NCI-H187 treated with DMSO at 0.1 percent for 48 hours (cell line): ENCODE results near the gene NFATC1.
"Not testable (repeated sequence)": the region's sequence is repeated elsewhere in the genome, so short reads cannot be mapped to it uniquely, and the experiment has no call there.

Experiments
- DNase-seq: peaks from one replicate; lab custom pipeline; 2025; lab: John Stamatoyannopoulos, UW

Gene NFATC1

DNA sequence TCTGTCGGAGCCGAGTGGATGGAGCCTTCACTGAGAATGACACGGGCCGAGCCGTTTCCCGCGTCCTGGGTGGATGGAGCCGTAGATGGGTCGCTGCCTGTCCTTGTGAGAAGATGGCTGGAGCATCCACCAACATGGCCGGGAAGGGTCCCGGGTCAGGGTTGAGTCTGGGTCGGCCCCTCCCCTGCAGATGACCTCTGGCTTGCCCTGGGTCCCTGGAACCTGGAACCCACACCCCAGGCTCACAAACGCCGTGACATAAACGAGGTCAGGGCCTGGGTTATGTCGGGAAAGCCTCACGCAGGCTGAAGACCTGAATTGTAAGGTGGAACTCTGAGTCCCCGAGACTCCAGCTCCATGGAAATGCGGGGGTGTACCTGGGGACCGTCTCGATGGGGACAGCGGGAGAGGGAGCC, 94.9 kb downstream of the NFATC1 start:
- no peak for DNase-seq

DNA sequence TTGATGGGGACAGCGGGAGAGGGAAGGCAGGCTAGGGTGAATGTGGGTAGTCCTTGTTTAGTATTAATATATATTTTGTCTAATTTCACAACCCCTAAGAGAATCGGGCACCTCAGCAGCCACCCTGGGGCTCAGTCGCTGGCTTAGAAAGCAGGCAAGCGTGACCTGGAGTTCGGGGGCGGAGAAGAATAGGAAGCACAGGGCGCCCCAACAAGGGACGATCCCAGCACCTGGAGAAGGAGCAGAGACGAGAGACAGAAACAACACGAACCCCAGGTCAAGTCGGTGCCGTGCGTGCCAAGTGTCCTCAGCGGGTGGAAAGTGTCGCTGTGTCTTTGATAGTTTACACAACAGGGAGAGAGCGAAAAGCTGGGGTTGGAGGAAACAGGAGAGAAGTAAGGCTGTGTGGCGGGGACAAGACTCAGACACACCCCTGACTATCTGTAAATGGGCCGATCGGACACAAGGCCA, 95.4 kb downstream of the NFATC1 start:
- no peak for DNase-seq

DNA sequence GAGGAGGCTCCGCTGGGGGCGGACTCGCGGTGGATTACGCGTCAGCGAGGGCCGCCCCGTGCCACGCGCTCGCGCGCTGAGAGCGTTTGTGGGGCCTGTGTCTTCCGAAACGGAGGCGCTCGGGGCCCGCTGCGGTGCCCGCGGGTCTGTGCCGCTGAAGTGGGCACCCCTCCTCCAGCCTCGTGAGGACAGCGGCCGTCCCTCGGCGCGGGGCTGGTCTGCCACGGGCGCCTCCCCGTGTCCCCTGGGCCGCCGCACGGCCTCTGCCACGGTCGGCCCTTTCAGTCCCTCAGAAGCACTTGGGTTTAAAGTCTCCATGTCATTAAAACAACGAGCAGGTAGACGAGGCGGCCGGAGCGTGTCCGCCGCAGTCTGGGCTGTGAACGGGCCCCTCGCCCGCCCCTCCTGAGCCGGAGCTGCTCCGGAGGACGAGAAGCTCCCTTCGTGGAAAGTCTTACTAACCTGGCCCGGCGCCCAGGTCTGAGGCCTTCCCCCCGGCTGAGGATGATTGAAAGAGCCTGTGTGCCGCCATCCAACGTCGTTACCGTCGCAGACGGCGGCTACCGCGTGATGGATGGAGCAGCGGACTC, 97.6 kb downstream of the NFATC1 start:
- no peak for DNase-seq

DNA sequence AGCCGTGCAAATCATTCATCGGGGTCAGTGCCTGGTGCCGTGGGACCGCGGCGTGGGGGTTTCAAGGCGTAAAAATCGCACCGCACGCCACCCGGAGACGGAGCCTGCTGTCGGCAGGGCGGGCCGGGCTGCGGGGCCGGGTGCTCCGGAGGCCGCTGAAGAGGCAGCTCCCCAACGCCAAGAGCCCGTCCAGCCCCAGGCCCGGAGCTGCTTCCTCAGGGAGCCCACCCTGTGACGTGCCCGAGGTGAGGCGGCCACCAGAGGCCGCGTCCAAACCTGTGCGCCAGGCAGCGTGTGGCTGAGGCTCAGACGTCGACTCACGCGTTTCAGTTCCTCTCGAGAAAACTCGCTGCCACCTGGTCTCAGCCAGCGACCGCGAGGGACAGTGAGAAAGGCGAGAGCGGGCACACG, 98.1 kb downstream of the NFATC1 start:
- no peak for DNase-seq

DNA sequence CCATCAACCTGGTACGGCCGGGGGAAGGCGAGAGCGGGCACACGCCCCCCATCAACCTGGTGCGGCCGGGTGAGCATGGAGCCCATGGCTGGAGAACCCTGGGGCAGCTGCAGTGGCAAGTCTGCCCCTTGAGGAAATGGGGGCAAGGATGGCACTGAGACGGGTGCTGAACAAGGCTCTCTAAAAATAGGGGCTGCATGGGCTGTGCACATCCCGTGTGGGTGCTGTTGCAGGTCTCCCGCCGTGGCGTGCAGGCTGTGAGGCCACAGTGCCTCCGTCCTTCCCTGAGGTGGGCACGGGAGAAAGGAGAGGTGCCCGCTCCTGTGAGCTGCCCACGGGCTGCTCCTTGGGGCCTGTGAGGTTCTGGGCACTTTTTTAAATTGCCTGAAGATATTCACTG, 99.2 kb downstream of the NFATC1 start:
- no peak for DNase-seq

DNA sequence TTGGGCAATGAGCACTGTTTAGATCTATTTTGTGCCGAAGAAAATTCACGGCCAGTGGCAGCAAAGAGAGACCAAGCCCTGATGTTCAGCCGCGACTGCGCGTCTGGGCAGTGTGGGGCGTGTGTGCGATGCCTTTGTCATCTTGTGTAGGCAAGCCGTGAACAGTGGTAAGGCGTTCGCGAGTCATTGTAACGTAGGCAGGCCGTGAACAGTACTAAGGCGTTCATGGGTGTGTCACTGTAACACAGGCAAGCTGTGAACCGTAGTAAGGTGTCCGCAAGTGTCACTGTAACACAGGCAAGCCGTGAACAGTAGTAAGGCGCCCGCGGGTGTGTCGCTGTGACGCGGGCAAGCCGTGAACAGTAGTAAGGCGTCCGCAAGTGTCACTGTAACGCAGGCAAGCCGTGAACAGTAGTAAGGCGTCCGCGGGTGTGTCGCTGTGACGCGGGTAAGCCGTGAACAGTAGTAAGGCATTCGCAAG, 99.9 kb downstream of the NFATC1 start:
- DNase-seq, result no peak

DNA sequence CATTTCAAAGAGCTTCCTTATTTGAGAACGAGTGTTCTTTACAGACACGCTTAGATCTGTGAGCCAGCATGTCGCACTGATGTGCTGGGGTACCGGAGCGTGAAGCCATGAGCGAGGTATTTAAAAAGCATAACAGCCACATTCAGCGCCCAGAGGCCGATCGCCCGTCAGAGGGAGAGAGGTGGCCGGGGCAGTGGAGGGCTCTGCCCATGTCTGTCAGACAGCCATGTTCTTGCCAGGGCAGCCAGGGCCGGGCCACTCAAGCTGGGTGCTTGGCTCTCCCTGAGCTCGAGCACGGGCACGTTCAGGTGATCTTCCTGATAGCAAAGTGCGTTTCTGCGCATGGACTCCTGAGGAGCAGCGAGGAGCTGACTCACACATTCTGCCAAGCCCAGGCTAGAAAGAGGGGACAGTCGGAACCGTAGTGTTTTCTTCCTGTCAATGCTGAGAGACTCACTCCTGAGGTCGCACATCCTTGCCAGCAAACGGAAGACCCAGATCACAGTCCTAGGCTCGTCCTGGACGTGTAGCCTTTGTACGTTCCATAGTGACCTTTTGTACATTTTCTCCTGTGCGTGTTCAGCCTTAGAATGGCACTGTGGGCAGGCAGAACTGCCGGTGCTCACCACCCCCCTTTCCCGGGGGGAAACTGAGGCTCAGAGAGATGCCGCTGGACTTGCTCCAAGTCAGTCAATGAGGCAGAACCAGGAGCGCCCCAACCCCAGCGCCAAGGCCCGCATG, 100.7 kb downstream of the NFATC1 start:
- no peak for DNase-seq

DNA sequence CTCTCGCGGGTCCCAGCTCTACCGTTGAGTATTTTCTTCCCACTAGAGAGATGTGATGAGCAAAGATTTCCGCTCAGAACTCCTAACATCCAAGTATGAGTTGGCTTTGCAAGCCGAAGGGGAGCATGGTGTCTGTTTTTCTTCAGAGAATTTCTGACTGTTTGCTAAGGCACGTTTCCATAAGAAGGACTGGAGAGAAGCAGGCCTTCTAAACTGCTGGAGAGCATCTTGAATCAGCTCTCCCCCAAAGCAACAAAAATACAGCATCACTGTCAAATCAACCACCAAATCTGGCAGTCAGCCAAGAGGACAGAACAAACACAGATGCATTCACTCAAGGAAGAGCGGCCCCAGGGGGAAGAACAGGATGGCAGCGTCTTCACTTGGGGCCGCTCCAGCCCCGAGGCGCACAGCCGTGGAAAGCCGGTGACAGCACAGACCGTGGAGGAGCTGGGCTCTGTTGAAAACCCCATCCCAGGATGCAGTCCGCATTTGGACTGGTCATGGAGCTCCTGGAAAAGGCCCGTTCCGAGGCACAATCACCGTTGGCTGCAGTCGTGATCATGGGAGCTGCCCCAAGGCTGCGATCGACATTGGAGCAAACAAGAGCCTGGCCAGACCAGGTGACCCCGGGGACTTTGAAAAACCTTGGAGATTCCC, 101.4 kb downstream of the NFATC1 start:
- DNase-seq, result no peak

DNA sequence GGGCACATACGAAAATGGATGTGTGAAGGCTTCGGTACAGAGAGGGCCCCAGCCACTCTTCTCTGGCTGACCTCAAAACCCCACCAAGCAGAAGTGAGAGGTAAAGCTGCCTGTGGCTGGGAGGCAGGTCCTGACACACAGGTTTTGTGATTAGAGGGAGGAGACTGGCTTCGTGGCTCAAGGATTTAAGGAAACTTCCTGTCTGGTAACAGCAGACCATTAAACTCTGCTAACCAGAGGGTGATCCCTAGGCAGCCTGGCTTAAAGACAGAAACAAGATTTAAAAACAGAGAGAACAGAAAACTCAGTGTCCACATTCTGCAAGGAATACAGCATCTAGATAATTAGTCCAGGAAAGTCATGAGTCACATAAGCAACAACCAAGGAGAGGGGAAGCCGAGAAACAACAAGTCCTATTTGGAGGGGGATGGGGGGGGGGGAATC, 101.9 kb downstream of the NFATC1 start:
- DNase-seq, result no peak

DNA sequence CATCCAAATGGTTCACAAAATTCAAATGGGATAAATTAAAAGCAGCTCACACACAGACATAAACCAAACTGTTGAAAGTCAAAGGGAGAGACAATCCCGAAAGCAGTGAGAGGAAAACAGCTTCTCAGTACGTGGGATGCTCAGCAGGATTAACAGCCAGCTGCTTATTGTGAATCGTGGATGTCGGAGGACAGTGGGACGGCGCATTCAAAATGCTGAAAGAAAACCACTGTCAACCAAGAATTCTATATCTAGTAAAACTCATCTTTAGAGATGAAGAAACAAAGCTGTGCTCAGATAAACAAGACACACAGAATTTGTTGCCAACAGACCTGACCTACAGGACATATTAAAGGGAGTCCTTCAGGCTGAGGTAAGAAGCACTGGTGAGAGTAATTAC, 102.9 kb downstream of the NFATC1 start:
- DNase-seq, result no peak

DNA sequence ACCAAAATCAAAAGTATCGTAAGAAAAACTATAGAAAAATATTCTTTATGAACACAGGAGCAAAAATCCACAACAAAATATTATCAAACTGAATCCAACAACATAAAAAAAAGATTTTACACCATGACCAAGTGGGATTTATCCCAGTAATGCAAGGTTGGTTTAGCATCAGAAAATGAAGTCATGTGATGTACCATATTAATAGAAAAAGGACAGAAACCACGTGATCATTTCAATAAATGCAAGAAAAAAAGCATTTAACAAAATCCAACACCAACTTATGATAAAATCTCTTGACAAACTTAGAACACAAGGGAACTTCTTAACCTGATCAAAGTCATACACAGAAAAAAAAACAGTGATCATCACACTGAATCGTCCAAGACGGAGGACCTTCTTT, 105.3 kb downstream of the NFATC1 start:
- DNase-seq, result no peak

DNA sequence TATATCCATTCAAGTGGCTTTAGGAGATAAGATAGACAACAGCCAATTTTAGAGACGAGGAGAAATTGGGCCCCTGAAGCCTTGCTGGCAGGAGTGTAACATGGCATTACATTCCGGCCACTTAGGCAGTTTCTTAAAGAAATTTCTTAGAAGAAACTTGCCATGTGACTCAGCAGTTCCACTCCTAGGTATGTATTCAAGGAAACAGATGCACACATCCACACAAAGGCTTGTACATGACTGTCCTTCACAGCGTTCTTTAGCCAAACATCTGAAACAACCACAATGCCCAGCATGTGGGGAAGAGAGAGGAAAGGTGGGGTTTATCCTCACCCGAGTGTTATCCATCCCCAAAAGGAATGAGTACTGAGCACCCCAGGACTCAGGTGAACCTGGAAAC, 107.1 kb downstream of the NFATC1 start:
- DNase-seq, result no peak

DNA sequence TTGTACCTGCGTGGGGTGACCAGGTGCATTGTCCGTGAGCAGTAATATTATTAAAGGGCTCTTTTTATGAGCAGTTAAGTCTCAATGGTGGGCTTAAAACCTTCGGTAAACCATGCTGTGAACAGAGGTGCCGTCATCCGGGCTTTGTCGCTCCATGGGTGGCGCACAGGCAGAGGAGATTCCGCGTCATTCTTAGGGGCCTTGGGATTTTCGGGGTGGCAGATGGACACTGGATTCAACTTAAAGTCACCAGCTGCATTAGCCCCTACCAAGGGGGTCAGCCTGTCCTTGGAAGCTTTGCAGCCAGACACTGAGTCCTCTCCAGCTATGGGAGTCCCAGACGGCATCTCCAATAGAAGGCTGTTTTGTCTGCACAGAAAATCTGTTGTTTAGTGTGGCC, 107.7 kb downstream of the NFATC1 start:
- DNase-seq, result no peak

DNA sequence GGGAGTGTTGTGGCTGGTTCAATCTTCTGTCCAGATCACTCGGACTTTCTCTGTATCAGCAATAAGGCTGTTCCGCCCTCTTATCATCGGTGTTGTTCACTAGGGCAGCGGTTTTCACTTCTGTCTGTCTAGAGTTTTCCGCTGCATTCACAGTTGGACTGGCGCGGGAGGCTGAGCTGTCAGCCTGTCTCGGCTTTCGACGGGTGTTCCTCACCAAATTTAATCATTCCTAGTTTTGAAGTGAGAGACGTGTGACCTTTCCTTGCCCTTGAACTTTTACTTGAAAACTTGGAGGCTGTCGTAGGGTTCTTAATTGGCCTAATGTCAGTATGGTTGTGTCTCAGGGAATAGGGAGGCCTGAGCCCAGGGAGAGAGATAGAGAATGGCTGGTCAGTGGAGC, 108.3 kb downstream of the NFATC1 start:
- no peak for DNase-seq

DNA sequence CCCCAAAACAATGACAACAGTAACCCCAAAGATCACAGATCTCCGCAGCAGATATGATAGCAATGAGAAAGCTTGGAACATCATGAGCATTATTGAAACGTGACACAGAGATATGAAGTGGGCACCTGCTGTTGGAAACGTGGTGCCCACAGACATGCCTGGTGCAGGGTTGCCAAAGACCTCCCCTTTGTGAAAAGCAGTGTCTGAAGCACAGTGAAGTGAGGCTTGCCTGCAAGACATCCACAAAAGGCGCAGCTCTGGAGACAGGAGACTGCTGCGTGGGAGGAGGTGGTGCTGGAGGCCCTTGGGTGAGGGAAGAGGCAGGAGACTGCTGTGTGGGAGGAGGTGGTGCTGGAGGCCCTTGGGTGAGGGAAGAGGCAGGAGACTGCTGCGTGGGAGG, 108.8 kb downstream of the NFATC1 start:
- DNase-seq, result not testable (repeated sequence)

DNA sequence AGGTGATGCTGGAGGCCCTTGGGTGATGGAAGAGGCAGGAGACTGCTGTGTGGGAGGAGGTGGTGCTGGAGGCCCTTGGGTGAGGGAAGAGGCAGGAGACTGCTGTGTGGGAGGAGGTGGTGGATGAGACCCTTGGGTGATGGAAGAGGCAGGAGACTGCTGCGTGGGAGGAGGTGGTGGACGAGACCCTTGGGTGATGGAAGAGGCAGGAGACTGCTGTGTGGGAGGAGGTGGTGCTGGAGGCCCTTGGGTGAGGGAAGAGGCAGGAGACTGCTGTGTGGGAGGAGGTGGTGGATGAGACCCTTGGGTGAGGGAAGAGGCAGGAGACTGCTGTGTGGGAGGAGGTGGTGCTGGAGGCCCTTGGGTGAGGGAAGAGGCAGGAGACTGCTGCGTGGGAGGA, 109.7 kb downstream of the NFATC1 start:
- DNase-seq, result not testable (repeated sequence)

DNA sequence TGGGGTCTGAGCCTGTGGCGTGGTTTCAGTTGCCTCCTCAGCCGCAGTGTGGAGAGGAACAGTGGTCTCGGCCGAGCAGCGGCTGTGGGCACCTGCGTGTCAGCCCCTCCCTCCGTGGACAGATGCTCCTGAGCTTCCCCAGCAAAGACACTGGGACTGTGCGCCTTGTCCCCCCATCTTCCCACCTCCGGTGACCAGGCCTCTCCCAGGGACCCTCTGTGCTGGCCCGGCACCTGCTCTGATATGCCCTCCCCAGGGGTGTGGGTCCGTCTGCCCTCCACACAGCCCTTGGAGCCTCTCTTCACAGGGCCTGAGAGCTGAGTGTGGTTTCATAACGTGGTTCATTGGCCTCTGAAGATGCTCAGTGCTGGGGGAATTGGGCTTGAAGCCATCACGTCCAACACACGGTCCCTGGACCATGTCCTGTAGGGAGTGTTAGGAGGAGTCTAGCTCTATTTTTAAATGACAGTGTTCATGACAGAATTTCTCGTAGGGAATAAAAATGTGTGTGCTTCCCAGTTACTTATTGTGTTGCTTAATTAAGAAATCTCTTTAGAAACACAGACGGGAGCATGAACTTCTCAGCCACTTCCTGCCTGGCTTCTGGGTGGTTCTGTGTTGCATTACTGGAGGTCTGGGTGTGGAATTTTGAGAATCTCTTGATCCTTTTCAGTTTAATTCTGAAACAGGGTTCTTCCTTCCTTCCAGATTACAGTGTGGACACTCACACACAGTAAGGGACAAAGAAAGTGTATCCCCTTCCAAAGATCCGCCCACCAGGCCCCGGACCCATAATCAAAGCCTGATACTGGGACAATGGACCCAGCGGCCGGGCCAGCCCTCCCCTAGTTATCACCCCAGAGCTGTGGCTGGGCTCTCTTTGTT, 110.7 kb downstream of the NFATC1 start:
- DNase-seq, result no peak

DNA sequence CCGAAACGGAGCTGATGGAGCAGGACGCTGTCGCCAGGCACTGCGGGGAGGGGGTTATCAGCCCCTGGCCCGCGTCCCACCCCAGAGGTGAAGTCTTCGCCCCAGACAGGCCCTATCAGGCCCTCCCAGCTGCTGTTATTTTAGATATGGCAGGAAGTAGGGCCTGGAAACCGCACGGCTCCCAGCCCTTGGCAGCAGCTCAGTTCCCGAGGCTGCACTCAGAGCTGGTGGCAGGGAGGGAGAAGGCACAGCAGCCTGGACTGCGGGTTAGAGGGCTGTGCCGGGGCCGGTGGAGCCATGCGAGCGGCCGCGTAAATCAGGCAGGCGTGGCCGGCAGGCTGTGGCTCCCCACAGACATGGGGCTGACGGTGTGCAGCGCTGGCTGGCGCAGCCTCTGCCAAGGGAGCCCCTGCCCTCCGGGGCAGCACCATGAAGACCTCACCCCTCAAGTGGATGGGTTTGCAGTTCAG, 111.4 kb downstream of the NFATC1 start:
- DNase-seq, result no peak

DNA sequence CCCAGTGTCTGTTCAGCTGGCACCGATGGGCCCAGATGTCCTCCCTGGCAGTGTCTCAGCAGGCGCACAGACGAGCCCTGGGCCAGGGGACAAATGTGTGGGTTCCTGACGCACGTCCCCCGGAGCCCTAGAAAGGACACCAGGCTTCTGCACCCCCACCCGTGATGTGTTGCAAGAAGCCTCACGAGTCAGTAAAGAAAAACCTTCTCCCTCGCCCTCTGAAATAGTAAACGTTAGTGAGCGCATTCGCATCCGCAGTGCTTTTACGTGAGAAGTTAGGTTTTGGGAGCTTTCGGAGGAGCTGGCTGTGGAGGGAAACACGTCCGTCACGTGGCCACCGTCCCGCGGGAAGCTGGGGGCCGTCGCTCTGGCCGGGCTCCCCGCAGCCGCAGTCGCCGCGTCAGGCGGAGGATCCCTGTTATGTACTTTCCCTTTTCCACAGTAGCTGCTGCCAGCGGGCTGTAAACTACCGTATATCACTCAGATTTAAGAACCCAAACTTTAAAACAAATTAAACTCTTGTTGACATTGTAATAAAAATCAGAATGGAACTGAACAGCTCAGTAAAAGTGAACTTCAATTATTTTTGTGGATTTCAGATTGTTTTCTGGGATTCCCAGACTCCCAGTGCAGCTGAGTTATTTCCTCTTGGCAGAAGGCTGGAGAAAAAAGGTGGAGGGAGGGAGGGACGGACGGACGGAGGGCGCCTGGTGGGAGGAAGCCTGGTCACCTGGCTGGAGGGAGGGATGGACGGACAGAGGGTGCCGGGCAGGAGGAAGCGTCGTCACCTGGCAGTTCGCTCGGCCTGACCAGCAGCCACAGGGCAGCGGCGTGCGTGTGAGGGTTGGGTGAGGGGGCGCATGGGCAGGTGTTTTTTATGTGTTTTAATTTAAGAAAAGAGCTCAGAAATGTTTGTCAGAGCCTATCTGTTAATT, 112.1 kb downstream of the NFATC1 start:
- no peak for DNase-seq

DNA sequence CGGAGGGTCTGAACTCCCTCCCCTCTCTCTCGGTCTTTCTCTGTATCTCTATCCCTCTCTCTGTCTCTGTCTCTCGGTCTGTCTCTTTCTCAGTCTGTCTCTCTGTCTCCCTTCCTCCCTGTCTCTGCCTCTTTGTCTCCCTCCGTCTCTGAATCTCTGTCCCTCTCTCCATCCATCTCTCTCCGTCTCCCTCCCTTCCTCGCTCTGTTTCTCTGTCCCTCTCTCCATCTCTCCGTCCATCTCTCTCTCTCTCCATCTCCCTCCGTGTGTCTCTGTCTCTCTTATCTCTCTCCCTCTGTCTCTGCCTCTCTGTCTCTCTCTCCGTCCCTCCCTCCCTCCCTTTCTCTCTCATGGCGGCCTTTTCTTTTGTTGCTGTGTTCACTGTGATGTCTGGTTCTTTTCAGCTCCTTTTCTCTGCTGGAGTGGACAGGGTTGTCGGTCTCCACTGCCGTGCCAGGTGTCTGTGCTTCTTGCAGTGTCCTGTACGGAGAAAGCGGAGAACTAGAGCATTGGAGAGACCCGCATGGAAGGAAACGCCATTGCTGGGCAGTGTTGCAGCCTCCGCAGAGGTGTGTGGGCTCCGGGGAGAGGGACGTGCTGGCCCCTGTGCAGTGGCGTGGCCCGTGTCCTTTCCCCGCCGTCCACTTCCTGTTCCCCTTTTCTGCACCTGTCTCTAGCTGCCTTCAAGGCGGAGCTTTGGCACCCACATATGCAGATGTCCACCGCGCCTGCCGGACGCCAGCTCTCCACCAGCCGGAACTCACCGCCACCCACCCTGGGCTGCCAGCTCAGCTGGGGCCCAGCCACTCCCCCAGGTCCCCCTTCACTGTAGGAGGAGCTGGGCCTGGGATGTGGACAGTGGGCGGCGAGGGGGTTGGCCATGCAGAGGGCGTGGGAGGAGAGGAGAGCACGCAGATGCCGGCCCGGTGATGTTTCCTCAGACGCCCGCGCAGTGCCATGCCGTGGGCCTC, 113.1 kb downstream of the NFATC1 start:
- DNase-seq, result no peak
